HG03060 (cell line): Measurements from ENCODE around the gene RAB27A.
A peak's percentile ranks its signal among the peaks of the same experiment; 100 is the strongest.
"Not testable (repeated sequence)": the region's sequence is repeated elsewhere in the genome, so short reads cannot be mapped to it uniquely, and the experiment has no call there.

Source experiments
- ATAC-seq: cut with Tn5 transposase; IDR thresholded peaks from one replicate; pipeline ENCODE4 v1.9.1; 2021; ENCODE audit warnings: low read depth, moderate number of reproducible peaks; ENCODE audit not compliant: unreplicated experiment

Gene RAB27A

DNA sequence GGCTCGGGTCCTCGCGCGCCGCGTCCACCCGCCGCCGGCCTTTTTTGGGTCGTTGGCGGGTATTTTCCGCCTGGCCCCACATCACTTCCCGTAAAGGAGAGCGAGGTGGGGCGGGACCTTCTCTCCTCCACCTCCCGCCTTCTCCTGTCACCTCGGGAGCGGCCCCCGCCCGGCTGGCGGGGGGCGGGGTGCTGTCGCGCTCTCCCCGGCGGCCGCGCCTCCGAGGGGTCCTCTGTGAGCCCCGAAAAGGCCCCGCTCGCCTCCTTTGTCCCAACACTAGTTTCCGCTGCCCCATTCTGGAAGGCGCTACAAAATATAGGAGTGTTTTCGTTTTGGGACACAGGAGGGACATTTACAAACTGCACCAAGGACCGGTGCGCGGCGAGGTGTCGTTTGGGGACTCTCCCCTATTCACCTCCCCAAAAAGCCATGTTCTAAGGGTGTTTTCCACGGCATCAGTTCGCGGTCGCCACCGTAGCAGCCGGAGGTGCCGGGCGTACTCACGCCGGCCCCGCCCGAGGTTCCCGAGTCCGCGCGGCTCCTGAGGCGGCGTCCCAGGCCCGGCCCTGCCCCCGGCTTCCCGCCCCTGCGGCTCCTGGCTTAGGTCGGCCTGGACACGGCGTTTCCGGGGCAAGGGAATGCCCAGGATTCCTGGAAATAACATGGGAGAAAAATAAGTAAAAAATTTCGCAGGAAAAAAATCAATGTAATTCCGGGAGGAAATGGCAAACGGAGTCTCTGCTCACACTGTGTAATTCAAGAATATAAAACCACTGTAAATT is at the start of gene RAB27A:
Gene RAB27A, minus strand, starts transcription at position 68 of the 782 bp plus-strand sequence. CDS start 54,879 bp downstream, outside the sequence.
- no peak for ATAC-seq

- ATAC-seq: no peak
Observed at GRCh38 chr15:55337160-55337559, 47.5 kb upstream of the RAB27A start.

DNA sequence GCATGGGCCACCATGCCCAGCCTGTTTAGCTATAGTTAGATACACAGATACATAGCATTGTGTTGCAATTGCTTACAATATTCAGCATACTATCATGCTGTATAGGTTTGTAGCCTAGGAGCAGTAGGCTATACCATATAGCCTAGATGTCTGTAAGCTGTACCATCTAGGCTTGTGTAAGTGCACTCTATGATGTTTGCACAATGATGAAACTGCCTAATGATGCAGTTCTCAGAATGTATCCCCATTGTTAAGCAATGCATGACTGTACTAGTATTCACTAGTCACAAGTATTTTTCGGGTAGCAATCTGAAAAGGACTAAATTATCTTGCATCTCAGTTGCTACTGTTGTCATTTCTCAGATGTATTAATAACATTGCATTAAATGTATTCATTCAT is 45.4 kb upstream of the RAB27A start:
- no peak for ATAC-seq

DNA sequence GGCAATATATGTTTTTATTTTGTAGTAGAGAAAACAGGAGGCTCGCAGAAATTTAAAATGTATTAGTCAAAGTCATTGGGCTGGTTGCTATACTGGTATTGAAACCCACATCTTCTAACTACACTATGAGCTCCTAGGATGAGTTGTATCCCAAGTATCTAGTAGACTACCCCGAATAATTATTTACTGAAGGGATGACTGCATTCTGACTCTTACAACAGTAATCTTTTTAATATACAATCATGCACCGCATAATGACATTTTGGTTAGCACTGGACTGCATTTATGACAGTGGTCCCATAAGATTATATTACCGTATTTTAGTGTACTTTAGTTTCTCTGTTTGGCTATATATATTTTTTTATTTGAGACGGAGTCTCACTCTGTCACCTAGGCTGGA is 44.8 kb upstream of the RAB27A start:
- no peak for ATAC-seq

GRCh38 chr15:55327387-55327786 is 37.8 kb upstream of the RAB27A start:
- ATAC-seq: no peak

GRCh38 chr15:55322467-55322866 is 32.9 kb upstream of the RAB27A start:
- ATAC-seq: no peak

- ATAC-seq: no peak
Observed at GRCh38 chr15:55320963-55321362, 31.4 kb upstream of the RAB27A start.

- no peak for ATAC-seq
Observed at GRCh38 chr15:55320238-55320550, 30.6 kb upstream of the RAB27A start.

- ATAC-seq: peak; percentile 35
Observed at GRCh38 chr15:55319537-55320237, 30.1 kb upstream of the RAB27A start.

DNA sequence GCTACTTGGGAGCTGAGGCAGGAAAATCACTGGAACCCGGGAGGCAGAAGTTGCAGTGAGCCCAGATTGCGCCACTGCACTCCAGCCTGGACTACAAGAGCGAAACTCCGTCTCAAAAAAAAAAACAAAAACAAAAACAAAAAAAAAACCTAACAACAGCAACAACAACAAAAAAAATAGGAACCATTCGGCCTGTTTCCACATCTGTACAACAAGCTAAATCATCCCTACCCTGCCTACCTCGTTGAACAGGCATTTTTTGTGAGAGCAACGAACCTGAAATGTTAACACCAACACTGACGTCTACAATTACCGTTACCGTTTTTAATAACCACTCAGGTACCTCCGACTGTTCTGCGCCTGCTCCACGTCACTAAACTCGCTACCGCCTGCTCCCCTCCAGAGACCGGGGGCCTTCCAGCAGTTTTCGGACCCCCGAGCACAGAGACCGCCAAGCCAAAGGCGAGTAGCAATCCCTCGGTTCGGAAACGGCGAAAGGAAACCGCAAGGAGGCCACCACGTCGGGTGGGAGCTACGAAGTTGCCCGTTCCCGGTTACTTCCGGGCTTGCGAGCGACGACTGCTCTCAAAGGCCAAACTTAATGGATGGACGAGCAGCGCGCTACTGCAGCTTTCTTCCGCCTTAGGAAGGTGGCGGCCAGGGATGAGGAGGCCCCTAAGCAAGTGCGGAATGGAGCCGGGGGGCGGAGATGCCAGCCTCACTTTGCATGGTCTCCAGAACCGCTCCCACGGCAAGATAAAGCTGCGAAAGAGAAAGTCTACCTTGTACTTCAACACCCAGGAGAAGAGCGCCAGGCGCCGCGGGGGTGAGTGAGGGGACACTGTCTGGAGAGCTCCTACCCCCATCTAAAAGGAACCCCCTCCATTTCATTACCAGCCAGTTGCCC is 29.2 kb upstream of the RAB27A start, which contains the start of the genes PIGB and PIGBOS1:
Gene PIGB, plus strand, starts transcription at position 635 of the 907 bp plus-strand sequence. Its CDS starts 29 bp downstream, at position 664.
Gene PIGBOS1, minus strand, starts transcription at position 536 of the 907 bp plus-strand sequence. CDS start 1,331 bp downstream, outside the sequence.
- peak; percentile 67 for ATAC-seq

DNA sequence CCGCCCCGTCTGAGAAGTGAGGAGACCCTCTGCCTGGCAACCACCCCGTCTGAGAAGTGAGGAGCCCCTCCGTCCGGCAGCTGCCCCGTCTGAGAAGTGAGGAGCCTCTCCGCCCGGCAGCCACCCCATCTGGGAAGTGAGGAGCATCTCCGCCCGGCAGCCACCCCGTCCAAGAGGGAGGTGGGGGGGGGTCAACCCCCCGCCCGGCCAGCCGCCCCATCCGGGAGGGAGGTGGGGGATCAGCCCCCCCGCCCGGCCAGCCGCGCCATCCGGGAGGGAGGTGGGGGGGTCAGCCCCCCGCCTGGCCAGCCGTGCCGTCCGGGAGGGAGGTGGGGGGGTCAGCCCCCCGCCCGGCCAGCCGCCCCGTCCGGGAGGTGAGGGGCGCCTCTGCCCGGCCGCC is 13.2 kb upstream of the RAB27A start:
- ATAC-seq: not testable (repeated sequence)

GRCh38 chr15:55297315-55297714 is 7.7 kb upstream of the RAB27A start:
- ATAC-seq: no peak

DNA sequence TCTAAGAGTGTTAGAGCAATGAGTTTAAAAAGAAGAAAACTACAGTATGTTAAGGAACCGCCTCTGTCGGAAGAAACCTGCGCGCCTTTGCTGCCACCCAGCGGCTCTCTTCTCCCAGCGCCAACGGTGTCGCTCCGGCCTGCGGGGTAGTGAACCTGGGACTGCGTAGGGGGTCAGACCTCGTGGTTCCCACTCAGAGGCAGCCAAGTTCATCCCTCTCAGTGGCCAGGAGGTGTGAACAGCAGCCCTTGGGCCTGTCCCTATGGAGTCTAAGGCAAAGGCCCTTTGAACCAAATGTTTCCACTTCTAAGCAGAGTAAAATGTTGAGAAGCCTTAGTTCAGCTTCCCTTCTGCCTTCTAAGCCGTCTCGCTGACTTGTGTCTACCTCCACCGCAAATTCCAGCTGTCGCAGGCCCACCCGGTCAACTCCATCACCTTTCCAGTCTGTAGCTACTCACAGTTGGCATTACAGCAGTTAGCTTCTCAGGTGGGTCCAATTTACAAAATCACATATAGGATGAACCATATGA is 980 bp upstream of the RAB27A start:
- peak; percentile 58 for ATAC-seq

GRCh38 chr15:55289011-55289745 is 435 bp downstream of the RAB27A start:
- ATAC-seq: no peak

GRCh38 chr15:55288006-55288717 is 1.5 kb downstream of the RAB27A start:
- no peak for ATAC-seq

DNA sequence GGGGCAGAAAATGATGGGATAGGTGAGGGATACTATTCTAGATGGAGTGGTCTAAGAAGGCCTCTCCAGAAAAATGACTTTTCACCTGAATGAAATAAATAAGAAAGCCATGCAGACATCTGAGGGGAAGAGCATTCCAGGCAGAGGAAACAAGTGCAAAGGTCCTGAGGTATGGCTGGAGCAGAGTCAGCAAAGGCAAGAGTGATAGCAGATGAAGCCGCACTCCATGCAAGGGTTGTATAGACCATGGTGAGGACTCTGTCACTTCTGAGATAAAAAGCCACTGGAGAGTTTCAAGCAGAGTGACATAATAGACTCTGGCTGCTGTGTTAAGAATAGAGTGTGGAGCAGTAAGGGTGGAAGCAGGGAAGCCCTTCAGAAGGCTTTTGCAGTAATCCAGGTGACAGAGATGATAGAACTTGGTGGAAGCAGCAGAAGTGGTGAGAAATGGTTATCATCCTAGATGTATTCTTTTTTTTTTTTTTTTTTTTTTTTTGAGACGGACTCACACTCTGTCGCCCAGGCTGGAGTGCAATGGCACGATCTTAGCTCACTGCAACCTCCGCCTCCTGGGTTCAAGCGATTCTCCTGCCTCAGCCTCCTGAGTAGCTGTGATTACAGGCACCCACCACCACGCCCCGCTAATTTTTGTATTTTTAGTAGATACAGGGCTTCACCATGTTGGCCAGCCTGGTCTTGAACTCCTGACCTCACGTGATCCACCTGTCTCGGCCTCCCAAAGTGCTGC is 3.0 kb downstream of the RAB27A start:
- ATAC-seq: not testable (repeated sequence)

GRCh38 chr15:55284426-55284825 is 5.2 kb downstream of the RAB27A start:
- no peak for ATAC-seq

DNA sequence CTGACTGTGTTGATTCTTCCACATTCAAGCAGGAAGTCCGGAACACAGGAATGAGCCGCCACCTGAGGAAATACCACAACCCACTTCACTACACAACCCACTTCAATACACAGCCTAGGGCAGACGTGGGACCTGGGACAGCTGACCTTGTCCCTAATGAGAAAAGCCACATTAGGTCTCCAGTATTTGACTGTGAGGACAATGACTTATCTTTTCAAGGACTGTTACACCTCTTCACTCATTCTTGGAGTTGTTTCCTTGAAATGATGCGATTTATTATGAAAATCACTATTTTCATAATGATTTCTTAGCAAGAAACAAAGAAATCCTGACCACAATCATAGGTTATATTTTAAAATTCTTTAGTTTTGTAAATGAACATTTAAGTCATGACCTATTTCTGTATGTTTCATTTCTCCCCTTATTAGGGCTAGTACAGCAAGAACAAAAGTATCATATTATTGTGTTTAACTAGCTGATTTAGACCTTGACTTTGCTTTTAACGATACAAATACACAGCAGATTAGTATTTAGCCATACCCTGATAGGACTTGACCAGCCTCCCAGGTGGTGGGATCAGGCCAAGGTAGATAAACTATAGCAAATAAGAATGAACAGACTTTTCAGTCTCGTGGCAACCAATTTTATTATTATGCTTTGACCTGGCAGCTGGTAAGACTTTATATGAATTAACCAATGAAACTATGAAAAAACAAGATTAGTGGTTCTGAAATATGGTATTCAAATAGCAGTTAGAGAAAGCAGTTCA is 6.0 kb downstream of the RAB27A start:
- ATAC-seq: no peak
